NB4 (cell line): ENCODE results near the gene CLEC2L.

Source experiments
- CTCF ChIP-seq: IDR thresholded peaks from one replicate; pipeline ENCODE4 v1.5.1; 2012; ENCODE audit warnings: low read depth, low read length
- MAX ChIP-seq: IDR thresholded peaks from 2 replicates; pipeline ENCODE4 v1.6.1; 2011; ENCODE audit warnings: low read depth, low read length
- MYC ChIP-seq: IDR thresholded peaks from 2 replicates; pipeline ENCODE4 v1.6.1; 2011; ENCODE audit warnings: low read depth, low read length
- POLR2A ChIP-seq: IDR thresholded peaks from 2 replicates; pipeline ENCODE4 v1.6.1; 2011; ENCODE audit warnings: mild to moderate bottlenecking; ENCODE audit not compliant: insufficient read length; ENCODE audit errors: extremely low read depth

DNA sequence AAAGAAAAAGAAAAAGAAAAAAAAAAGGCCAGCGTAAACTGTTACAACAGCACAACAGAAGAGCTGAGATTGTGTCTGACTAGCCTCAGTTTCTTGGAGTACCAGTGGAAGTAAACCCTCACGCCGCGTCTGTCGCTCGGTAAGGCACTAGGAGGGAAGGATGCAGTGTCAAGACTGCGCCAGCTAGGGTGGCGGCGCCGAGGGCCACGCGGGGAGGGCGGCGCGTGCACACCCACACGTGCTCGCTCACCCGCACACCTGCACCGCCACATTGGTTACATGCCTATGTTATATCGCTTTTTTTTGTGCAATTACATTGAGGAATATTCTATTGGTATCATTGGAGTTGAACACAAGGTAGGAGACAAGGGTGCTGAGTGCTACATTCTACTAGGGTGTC lies 48.2 kb downstream of the CLEC2L start:
- TF ChIP-seq CTCF (no peak), POLR2A (no peak), MAX (no peak), MYC (no peak)
